MM.1S (cell line): Measurements from ENCODE around the gene FGF9.

Experiments
- EZH2 ChIP-seq: fragments of 300-600 bp; sonication (generic); optimal IDR thresholded peaks from 2 replicates; pipeline ENCODE3; 2017; ENCODE audit warnings: low read depth, mild to moderate bottlenecking, antibody characterized with exemption, low read length, mixed read lengths
- TF ChIP-seq, protein P1 (sequence below): fragments of 300-600 bp; sonication (generic); IDR thresholded peaks from 2 replicates; pipeline ENCODE4 v1.5.1; 2016; ENCODE audit warnings: antibody characterized with exemption, low read length, mixed read lengths

DNA sequence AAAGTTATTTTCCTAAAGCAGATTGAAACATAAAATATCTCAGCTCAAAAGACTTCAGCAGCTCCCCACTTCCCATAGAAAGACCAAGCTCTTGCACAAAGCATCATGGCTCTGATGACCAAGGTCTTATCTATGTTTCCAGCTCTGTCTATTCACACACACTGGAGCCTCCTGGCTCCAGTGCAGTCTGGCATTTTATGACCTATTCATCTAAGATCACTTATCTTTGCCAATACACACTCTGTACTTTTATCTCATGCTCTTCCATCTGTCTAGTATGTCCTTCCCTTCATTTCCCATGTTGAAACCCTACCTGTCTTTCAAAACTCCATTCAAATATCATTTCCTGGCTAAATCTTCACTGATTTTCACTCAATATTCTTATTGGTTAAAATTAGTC is 74.4 kb downstream of the FGF9 start:
- TF ChIP-seq, protein P1, sequence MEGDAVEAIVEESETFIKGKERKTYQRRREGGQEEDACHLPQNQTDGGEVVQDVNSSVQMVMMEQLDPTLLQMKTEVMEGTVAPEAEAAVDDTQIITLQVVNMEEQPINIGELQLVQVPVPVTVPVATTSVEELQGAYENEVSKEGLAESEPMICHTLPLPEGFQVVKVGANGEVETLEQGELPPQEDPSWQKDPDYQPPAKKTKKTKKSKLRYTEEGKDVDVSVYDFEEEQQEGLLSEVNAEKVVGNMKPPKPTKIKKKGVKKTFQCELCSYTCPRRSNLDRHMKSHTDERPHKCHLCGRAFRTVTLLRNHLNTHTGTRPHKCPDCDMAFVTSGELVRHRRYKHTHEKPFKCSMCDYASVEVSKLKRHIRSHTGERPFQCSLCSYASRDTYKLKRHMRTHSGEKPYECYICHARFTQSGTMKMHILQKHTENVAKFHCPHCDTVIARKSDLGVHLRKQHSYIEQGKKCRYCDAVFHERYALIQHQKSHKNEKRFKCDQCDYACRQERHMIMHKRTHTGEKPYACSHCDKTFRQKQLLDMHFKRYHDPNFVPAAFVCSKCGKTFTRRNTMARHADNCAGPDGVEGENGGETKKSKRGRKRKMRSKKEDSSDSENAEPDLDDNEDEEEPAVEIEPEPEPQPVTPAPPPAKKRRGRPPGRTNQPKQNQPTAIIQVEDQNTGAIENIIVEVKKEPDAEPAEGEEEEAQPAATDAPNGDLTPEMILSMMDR: no peak
- TF ChIP-seq EZH2: no peak
